Globus pallidus (tissue), 1 donor: ENCODE results near the gene SPRR1A.

ENCODE experiments used
- DNase-seq: peaks from one replicate; pipeline ENCODE4 v3.0.0-alpha.2; 2015; ENCODE audit warnings: low spot score

Gene SPRR1A

DNA sequence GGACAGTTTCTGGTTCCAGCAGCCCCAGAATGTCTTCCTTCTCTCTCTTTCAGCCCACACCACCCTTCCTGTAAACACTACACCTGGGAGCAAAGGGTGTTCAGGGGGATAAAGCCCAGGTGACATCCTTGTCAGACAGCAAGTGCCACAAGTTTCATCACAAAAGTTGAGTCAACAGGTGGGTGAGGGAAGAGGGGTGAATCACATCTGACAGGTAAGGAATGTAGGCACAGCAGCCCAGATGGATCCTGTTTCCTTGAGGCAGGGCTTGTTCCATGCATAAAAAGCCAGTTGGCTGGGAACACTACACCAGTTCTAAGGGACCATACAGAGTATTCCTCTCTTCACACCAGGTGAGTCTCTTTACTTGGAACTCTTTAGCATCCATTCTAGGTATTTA, 47.0 kb downstream of the SPRR1A start, which contains the start of gene SPRR1B:
Gene SPRR1B, plus strand, starts transcription at position 309 of the 400 bp plus-strand sequence. CDS start 1,143 bp downstream, outside the sequence.
- no peak for DNase-seq

GRCh38 chr1:153032073-153032472, 48.2 kb downstream of the SPRR1A start:
- no peak for DNase-seq

GRCh38 chr1:153032677-153033308, 48.9 kb downstream of the SPRR1A start:
- DNase-seq: peak; percentile 49

DNA sequence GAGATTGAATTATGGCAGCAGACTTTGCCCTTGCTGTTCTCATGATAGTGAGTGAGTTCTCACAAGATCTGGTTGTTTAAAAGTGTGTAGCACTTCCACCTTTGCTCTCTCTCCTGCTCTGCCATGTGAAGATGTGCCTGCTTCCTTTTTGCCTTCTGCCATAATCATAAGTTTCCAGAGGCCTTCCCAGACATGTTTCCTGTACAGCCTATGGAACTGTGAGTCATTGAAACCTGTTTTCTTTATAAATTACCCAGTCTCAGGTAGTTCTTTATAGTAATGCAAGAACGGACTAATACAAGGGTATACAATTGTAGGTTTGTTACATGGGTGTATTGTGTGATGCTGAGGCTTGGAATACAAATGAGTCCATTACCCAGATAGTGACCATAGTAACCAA, 51.3 kb downstream of the SPRR1A start:
- DNase-seq: no peak
